GM21737 (cell line): ENCODE measurements around the gene OR10G6.
"Not testable (repeated sequence)": the region's sequence is repeated elsewhere in the genome, so short reads cannot be mapped to it uniquely, and the experiment has no call there.

Experiments
- ATAC-seq: cut with Tn5 transposase; IDR thresholded peaks from one replicate; pipeline ENCODE4 v1.9.1; 2021; ENCODE audit warnings: mild to moderate bottlenecking, moderate library complexity; ENCODE audit not compliant: unreplicated experiment

OR10G6 gene, protein sequence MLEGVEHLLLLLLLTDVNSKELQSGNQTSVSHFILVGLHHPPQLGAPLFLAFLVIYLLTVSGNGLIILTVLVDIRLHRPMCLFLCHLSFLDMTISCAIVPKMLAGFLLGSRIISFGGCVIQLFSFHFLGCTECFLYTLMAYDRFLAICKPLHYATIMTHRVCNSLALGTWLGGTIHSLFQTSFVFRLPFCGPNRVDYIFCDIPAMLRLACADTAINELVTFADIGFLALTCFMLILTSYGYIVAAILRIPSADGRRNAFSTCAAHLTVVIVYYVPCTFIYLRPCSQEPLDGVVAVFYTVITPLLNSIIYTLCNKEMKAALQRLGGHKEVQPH

DNA sequence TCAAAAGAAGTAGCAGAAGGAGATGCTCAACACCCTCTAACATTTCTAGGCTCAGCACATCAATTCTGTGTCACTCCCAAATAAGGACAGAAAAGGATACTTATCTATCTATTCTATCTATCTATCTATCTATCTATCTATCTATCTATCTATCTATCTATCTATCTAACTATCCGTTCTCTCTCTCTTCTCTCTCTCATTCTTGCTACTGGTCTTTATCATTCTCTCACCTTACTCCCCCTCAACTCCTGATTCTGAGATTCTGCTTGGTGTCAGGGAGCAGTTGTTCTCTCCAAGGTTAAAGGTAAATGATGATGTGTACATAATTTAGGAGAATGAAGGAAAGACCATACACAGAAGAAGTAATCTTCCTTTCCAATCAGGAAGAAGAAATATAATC, at the start of gene OR10G6:
Gene OR10G6 (minus strand): TSS at position 43 of the 400 bp plus-strand sequence. CDS start 0 bp downstream, at position 43.
- no peak for ATAC-seq

DNA sequence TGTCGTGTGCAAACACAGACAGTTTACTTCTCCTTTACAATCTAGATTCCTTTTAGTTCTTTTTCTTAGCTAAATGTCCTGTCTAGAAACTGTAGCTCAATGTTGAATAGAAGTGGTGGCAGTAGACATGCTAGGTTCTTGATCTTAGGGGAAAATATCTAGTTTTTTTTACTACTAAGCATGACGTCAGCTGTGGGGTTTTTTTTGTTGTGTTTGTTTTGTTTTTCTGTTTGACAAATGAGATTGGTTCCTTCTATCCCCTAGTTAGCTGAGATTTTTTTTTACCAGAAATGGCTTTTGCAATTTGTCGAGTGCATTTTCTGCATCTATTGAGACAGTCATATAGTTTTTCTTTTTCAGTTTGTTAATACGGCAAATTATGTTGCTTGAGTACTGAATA, 48.5 kb upstream of the OR10G6 start:
- no peak for ATAC-seq

DNA sequence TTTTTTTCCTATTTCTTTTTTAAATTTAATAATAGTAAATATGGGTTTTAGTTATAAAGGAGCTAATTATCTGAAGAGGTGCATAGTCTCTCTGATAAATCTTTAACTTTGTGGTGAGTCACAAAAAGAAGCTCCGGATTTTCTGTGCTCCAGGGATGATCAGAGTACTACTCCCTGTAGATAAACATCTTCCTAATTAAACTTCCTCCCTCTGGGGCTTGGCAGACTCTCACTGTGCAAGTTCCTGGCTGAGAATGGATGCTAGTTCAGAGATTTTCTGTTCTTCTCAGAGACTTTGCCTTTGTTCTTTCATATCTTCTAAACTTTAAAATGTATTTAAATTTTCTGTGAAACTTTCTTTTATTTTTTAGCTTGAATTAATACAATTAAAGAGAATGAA, 46.3 kb upstream of the OR10G6 start, which contains the start of gene OR10G7:
Gene OR10G7 (minus strand): TSS at position 72 of the 400 bp plus-strand sequence. CDS start 2,324 bp downstream, outside the sequence.
- ATAC-seq, result no peak

DNA sequence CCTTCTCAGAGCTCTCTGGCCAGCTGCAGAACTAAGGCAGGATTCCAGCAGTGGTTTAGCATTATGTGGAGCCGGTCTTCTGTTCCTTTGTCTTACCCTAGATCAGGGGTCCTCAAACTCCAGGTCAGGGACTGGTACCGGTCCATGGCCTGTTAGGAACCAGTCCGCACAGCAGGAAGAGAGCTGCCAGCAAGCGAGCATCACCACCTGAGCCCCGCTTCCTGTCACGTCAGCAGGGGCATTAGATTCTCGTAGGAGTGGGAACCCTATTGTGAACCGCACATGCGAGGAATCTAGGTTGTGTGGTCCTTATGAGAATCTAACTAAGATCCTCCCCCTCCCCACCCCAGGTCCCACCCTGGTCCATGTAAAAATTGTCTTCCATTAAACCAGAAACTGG, 44.6 kb upstream of the OR10G6 start:
- no peak for ATAC-seq

DNA sequence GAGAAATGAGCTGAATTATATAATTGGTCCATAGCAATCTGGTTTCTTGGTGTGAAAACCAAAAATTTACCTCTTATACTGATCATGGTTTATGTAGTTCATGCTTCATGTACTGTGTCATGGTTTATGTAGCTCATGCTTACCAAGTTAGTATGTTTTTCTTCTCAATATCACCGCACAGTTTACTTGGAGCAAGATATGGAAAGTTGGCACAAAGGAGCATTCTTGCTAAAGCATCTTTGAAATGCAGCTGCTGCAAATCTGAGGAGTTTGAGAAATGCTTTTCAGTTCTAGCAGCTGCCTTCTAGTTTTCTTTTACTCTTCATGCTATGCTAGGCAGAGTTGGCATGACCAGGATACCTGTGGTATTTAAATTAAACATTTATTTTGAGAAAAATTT, 41.7 kb upstream of the OR10G6 start:
- ATAC-seq, result no peak

DNA sequence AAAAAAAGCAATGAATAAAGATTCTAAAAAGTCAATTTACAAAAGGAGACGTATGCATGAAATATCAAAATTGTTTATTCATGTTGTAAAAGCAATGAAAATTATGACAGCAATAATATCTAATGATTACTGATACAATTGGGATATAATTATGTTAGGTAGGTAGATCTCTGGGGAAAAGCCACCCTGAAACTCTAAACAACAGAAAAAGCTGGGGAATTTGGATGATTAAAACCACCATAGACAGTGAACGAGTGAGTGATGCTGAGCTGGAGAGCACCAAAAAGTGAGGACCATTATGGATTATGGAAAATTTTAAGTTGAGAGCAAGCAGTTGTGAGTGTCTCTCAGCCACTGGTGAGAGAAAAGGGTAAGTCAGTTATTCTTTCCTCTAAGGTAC, 31.5 kb upstream of the OR10G6 start, which contains the start of gene OR10G8:
Gene OR10G8 (plus strand): TSS at position 301 of the 400 bp plus-strand sequence. CDS start 2,825 bp downstream, outside the sequence.
- ATAC-seq, result no peak

DNA sequence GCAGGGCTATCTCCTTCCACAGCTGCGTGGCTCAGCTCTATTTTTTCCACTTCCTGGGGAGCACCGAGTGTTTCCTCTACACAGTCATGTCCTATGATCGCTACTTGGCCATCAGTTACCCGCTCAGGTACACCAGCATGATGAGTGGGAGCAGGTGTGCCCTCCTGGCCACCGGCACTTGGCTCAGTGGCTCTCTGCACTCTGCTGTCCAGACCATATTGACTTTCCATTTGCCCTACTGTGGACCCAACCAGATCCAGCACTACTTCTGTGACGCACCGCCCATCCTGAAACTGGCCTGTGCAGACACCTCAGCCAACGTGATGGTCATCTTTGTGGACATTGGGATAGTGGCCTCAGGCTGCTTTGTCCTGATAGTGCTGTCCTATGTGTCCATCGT, 20.9 kb upstream of the OR10G6 start:
- ATAC-seq, result not testable (repeated sequence)

DNA sequence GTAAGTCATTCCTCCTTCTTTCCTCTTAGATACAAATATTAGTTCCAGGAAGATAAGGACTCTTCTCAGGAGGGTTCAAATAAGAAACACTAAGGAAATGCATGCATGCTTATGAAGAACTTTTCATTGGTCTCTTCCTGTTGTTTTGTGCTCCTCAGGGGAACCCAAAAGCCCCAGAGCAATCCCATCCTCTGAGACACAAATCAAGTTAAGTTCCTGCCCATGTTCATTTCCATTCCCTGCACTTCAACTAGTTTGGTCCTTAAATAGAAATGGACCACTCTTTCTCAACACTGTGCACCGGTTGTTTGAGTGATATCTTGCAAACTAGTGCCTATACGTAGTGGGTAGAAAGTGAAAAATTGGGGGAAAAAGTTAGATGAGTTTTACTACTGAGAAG, 17.7 kb upstream of the OR10G6 start, which contains the start of gene OR10G4:
Gene OR10G4 (plus strand): TSS at position 301 of the 400 bp plus-strand sequence. CDS start 2,578 bp downstream, outside the sequence.
- no peak for ATAC-seq

DNA sequence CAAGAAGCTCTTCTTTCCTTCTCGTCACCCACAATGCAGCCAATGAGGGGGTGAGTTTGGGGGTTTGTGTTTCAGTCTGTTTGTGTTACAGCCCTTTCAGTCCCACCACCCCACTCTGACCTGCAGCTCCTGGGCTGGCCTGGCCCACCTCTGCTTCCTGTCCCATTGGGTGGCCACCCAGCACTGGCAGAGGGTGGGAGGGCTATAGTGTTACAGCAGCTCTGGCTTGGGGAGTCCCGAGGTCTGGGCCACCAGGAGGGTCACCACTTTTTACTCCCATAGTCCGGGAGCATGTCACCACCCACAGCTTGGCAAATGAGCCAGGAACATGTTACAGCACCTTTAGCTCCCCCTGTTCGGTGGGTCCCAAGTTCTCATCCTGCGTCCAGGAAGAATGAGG, 15.7 kb downstream of the OR10G6 start:
- ATAC-seq, result no peak

DNA sequence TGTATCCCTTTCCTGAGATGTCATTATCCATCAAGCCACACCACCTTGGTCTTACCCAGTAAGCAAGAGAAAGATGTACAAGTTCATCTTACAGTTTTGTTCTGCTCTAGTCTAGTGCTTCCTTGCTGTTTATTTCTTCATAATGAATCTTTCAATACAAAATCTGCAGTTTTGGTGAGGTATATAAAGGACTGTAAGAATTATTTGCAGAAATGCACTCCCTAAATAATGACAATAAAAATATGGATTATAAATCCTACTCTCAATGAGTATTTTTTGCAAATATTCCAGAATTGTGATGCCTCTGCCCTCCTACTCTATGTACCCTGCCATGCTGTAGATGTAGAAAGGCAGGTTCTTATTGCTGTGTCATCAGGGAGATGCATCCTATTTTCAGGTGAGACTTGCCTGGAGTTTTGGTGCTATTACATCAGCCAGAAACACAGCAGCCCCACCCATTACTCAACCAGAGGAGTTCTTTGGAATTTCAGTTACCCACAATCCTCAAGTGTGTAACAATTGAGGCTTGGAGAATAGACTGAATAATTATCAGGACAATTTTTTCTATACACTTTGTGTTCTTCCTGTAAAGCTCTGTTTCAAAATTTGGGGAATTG, 17.1 kb downstream of the OR10G6 start, which contains the start of gene OR10S1:
Gene OR10S1 (minus strand): TSS at position 51 of the 617 bp plus-strand sequence. CDS start 117 bp downstream, outside the sequence.
- no peak for ATAC-seq

DNA sequence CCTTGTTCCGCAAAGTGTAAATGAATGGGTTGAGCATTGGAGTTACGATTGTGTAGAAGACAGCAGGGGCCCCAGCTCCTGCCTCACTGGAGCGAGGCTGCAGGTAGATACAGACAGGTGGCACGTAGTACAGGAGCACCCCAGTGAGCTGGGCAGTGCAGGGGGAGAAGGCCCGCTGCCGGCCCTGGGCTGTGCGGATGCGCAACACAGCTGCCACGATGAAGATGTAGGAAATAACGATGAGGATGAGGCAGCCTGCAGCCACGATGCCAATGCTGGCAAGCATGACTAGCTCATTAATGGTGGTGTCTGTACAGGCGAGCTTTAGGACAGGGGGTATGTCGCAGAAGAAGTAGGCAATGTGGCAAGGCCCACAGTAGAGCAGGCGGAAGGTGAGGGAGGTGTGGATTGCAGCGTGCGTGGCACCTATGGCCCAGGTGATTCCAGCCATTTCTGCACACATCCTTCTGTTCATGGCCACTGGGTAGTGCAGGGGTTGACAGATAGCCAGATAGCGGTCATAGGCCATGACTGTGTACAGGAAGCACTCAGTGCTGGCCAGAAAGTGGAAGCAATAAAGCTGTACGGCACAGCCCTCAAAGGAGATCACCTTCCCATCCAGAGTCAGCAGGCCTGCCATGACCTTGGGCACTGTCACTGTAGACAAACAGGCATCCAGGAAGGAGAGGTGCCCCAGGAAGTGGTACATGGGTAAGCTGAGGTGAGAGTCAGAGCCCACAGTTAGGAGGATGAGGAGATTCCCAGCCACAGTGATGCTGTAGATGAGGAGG, 18.0 kb downstream of the OR10G6 start:
- no peak for ATAC-seq

DNA sequence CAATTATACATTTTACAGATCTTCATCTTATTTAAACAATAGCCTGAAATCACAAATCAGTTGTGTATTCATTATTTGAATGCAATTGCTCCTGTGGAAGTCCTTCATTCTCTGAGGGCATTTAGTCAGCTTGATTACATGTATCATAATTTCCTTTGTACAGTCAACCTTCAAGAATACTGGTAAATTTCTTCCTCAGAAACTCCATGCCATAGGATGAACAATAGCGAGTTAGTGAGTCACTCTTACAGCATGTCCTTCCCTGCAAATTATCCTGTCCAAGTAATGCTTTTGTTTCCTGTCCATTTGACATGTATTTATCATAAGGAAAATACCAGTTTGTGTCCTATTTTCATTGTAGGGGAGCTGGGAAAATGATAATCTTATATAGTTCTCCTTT, 21.1 kb downstream of the OR10G6 start:
- no peak for ATAC-seq

DNA sequence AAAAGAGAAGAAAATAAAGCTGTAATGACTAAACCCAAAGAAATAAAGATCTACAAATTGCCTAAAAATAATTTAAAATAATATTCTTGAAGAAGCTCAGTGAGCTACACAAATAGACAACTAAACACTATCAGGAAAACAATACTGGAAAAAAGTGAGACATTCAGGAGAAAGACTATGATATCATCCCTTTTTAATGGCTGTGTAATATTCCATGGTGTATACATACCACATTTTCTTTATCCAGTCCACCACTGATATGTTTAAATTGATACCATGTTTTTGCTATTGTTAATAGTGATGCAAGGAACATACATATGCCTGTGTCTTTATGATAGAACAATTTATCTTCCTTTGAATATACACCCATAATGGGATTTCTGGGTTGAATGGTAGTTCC, 38.2 kb downstream of the OR10G6 start:
- no peak for ATAC-seq

DNA sequence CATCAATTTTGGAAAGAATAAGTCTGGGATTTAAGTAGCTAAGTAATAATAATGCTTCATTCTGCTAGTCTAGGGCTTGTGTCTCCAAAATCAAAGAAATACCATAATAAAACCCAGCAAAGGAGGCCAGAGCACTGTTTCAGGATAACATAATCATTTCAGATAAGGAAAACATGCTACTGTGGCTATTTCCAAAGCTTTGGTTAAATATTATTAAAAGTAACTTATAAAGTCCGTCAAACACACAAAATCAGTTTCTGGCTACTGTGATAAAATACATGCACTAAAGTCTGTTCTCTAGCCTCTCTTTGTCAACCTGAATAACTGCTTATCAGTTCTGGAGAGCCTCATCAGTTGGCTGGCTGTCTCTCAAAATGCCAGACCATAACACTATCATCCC, 49.8 kb downstream of the OR10G6 start:
- ATAC-seq, result no peak
